ENCODE measurements around the gene MAP4K4. TPM values are rescaled to one million over a fixed set of nuclear protein-coding genes. Genes with fewer than 3 reads are reported as not detected.

MAP4K4 gene
- total and polyA plus RNA-seq, 2 of the 13 experiments (the other 11 are each of a cell fraction or from before 2014, with no cell fraction given) = 105 to 264 TPM

DNA sequence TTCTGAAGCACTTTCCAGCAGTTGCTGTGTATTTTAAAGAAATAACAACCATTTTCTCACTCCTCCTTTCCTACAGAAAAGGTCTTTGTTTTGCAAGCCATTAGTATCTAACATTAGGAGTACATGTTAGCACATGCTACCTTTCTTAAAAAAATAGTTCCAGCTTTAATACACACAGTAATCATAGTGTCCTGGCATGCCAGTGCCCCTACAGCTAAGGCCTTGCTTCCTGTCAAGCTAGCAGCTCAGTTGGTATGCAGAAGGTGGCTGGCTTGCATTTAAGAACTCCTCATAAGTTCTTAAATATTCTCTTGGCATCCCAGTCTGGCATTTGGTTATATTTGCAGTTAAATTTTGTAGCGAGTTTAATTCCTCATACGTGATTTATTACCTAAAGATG lies 152.9 kb downstream of the MAP4K4 start:
- CTCF ChIA-PET (ENCODE audit: low intra/inter-chr PET ratio, low total read pairs) = no interaction called here

DNA sequence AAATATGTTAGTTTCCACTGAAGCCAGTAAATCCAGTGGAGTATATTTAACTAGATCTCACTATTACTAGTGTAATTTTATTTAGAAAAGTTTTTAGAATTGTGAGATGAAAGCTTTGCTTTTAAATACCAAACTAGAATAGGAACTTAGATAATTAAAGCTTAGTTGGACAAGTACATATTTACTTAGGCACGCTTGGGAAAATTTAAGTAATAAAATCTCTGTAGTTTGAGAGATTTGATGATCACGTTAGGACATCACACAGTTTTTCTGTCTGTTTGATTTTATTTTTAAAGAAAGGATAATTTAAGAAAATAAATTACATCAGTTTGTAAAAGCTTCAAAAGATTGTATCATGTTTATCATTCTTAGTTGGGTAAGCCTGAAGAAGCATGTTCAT lies 153.5 kb downstream of the MAP4K4 start:
- WGBS (ENCODE audit: low lambda C conversion rate) = 95% methylated on average over 2 of the region's 2 CpGs
- Histone ChIP-seq H3K9me3 (ENCODE audit: low read length) (no peaks in the 10 kb centered on the region), H2AFZ (ENCODE audit: low read length) (no peak overlapping the region), H3K79me2 (ENCODE audit: insufficient read depth, low read length) (no peaks in the 10 kb centered on the region), H3K4me1 (ENCODE audit: insufficient read depth, low read length) (peaks cover 15% of the 10 kb centered on the region; the same call in 1 of the 2 replicates), H3K27me3 (ENCODE audit: control insufficient read depth in 1 of 2, insufficient read depth in 2 of 2, low read length in 2 of 2) (no peaks in the 10 kb centered on the region), H3K36me3 (replicated peaks in 1 of 2; ENCODE audit: control insufficient read depth in 1 of 2, insufficient read depth in 2 of 2, low read length in 2 of 2) (peaks cover 32 to 84% of the 10 kb centered on the region in 2 experiments), H4K20me1 (ENCODE audit: insufficient read depth, low read length) (no peaks in the 10 kb centered on the region; the same call in 1 of the 2 replicates), H3K27ac (ENCODE audit: extremely low read length, insufficient read depth, low read length) (no peak overlapping the region), H3K9ac (ENCODE audit: insufficient read depth, low read depth, low read length) (no peak overlapping the region), H3K4me3 (replicated peaks in 1 of 3; ENCODE audit: insufficient read depth in 1 of 3, low read depth in 2 of 3, low read length in 3 of 3) (no peak overlapping the region), H3K4me2 (ENCODE audit: low read depth, low read length) (no peak overlapping the region)
- DNase-seq (ENCODE audit: low spot score) (no peak), FAIRE-seq (no peak), ATAC-seq (no peak)
- no TSS peak for BruUV-seq (replicated peaks)
- CTCF ChIA-PET (ENCODE audit: low intra/inter-chr PET ratio, low total read pairs) = no interaction called here
- intact Hi-C loops (cut with micrococcal nuclease; ENCODE audit: unreplicated experiment) = no loop called here
- in situ Hi-C loops (cut with HindIII; ENCODE audit: extremely low pct_ligation_motif_present, low pct_unique_long_range_greater_than_20kb) = no loop called here
- TF ChIP-seq SNAI1 (CRISPR knock-in tag; IDR thresholded peaks at IDR 0.05; ENCODE audit: borderline replicate concordance) (no peak), ZNF543 (CRISPR knock-in tag; IDR thresholded peaks at IDR 0.05) (no peak), ZNF253 (CRISPR knock-in tag; IDR thresholded peaks at IDR 0.05; ENCODE audit: borderline replicate concordance) (no peak), HNRNPK (IDR thresholded peaks at IDR 0.05; ENCODE audit: low read depth, low read length, poor library complexity, severe bottlenecking) (no peak), YEATS2 (CRISPR knock-in tag; IDR thresholded peaks at IDR 0.05; ENCODE audit: borderline replicate concordance) (no peak), MIXL1 (CRISPR knock-in tag; IDR thresholded peaks at IDR 0.05) (no peak), ZNF644 (CRISPR knock-in tag; IDR thresholded peaks at IDR 0.05; ENCODE audit: low read depth) (no peak), ZNF260 (CRISPR knock-in tag; IDR thresholded peaks at IDR 0.05; ENCODE audit: borderline replicate concordance, low read depth) (no peak)
- TF ChIP-seq, protein P1, sequence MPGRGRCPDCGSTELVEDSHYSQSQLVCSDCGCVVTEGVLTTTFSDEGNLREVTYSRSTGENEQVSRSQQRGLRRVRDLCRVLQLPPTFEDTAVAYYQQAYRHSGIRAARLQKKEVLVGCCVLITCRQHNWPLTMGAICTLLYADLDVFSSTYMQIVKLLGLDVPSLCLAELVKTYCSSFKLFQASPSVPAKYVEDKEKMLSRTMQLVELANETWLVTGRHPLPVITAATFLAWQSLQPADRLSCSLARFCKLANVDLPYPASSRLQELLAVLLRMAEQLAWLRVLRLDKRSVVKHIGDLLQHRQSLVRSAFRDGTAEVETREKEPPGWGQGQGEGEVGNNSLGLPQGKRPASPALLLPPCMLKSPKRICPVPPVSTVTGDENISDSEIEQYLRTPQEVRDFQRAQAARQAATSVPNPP (CRISPR knock-in tag; IDR thresholded peaks at IDR 0.05) = no peak
- POLR2A ChIA-PET = no interaction called here

More for the DNA sequence above, 152.9 kb downstream of the MAP4K4 start:
- in situ Hi-C loops (cut with HindIII; ENCODE audit: extremely low pct_ligation_motif_present, low pct_unique_long_range_greater_than_20kb) (no loop called here), intact Hi-C loops (cut with micrococcal nuclease; ENCODE audit: unreplicated experiment) (no loop called here)
- H2AFZ ChIP-seq (ENCODE audit: low read length) = no peak overlapping the region
- ATAC-seq = no peak
- no peak overlapping the region for H3K4me2 ChIP-seq (ENCODE audit: low read depth, low read length)
- no TSS peak for BruUV-seq (replicated peaks)
- POLR2A ChIA-PET = no interaction called here
- no peaks in the 10 kb centered on the region for H3K27me3 ChIP-seq (ENCODE audit: control insufficient read depth in 1 of 2, insufficient read depth in 2 of 2, low read length in 2 of 2)
- no peaks in the 10 kb centered on the region for H3K9me3 ChIP-seq (ENCODE audit: low read length)
- FAIRE-seq = no peak
- no peak for DNase-seq (ENCODE audit: low spot score)
- peaks cover 15% of the 10 kb centered on the region; the same call in 1 of the 2 replicates for H3K4me1 ChIP-seq (ENCODE audit: insufficient read depth, low read length)
- no peak overlapping the region for H3K27ac ChIP-seq (ENCODE audit: extremely low read length, insufficient read depth, low read length)
- no peaks in the 10 kb centered on the region for H3K79me2 ChIP-seq (ENCODE audit: insufficient read depth, low read length)
- no peaks in the 10 kb centered on the region for H4K20me1 ChIP-seq (ENCODE audit: insufficient read depth, low read length)
- no peak overlapping the region for H3K4me3 ChIP-seq (replicated peaks in 1 of 3; ENCODE audit: insufficient read depth in 1 of 3, low read depth in 2 of 3, low read length in 3 of 3)
- 97% methylated on average over 2 of the region's 2 CpGs for WGBS (ENCODE audit: low lambda C conversion rate)
- peak; percentile 33 for TF ChIP-seq RBM22 (optimal IDR thresholded peaks at IDR 0.05; ENCODE audit: low read length)
- TF ChIP-seq SPEN (CRISPR knock-in tag; IDR thresholded peaks at IDR 0.05; ENCODE audit: low read depth) = no peak
- no peak overlapping the region for H3K9ac ChIP-seq (ENCODE audit: insufficient read depth, low read depth, low read length)
- peaks cover 29 to 84% of the 10 kb centered on the region in 2 experiments for H3K36me3 ChIP-seq (replicated peaks in 1 of 2; ENCODE audit: control insufficient read depth in 1 of 2, insufficient read depth in 2 of 2, low read length in 2 of 2)
